BE2C (cell line): ENCODE results near the gene PRSS48.

Source experiments
- DNase-seq: peaks from one replicate; pipeline ENCODE4 v3.0.0-alpha.2; 2020
- H3K27me3 ChIP-seq: fragments of 250-450 bp; sonication (Bioruptor Pico); 2 replicates; pipeline ENCODE4 v1.5.1; 2020; ENCODE audit warnings: mild to moderate bottlenecking
- H3K36me3 ChIP-seq: fragments of 250-450 bp; sonication (Bioruptor Pico); 2 replicates; pipeline ENCODE4 v1.5.1; 2020; ENCODE audit warnings: mild to moderate bottlenecking
- H3K4me1 ChIP-seq: fragments of 250-450 bp; sonication (Bioruptor Pico); 2 replicates; pipeline ENCODE4 v1.5.1; 2020
- H3K4me3 ChIP-seq: 2 replicates; pipeline ENCODE4 v1.5.1; 2011; ENCODE audit warnings: low read depth, low read length
- H3K9me3 ChIP-seq: fragments of 250-450 bp; sonication (Bioruptor Pico); 2 replicates; pipeline ENCODE4 v1.5.1; 2020
- CTCF ChIP-seq: IDR thresholded peaks from 2 replicates; pipeline ENCODE4 v1.5.1; 2012; ENCODE audit warnings: mild to moderate bottlenecking, low read depth, low read length

PRSS48 gene

GRCh38 chr4:151331276-151332042 is 54.5 kb downstream of the PRSS48 start:
- H3K27me3 ChIP-seq: no peaks in the 10 kb centered on the region; the same call in 1 of the 2 replicates
- H3K36me3 ChIP-seq: no peaks in the 10 kb centered on the region
- no peak overlapping the region for H3K4me3 ChIP-seq
- H3K4me1 ChIP-seq: no peaks in the 10 kb centered on the region
- DNase-seq: no peak
- TF ChIP-seq CTCF: no peak
- no peaks in the 10 kb centered on the region for H3K9me3 ChIP-seq

GRCh38 chr4:151339467-151339866 is 62.5 kb downstream of the PRSS48 start:
- Histone ChIP-seq H3K27me3 (no peaks in the 10 kb centered on the region), H3K4me1 (no peaks in the 10 kb centered on the region), H3K36me3 (no peaks in the 10 kb centered on the region), H3K9me3 (no peaks in the 10 kb centered on the region; the same call in 1 of the 2 replicates), H3K4me3 (no peak overlapping the region)
- DNase-seq: no peak
- TF ChIP-seq CTCF: no peak

- no peak for TF ChIP-seq CTCF
- Histone ChIP-seq H3K27me3 (no peaks in the 10 kb centered on the region), H3K4me1 (no peaks in the 10 kb centered on the region), H3K4me3 (no peak overlapping the region), H3K9me3 (no peaks in the 10 kb centered on the region; the same call in 1 of the 2 replicates), H3K36me3 (no peaks in the 10 kb centered on the region)
- no peak for DNase-seq
These were observed 63.9 kb downstream of the PRSS48 start for GRCh38 chr4:151340751-151341385.
